Measurements from ENCODE around the gene JAG2. TPM values are rescaled to one million over a fixed set of nuclear protein-coding genes. Genes with fewer than 3 reads are reported as not detected.

Gene JAG2
- total and polyA plus RNA-seq, 4 donors, result 17.3 to 39.7 (median 23.6) TPM

DNA sequence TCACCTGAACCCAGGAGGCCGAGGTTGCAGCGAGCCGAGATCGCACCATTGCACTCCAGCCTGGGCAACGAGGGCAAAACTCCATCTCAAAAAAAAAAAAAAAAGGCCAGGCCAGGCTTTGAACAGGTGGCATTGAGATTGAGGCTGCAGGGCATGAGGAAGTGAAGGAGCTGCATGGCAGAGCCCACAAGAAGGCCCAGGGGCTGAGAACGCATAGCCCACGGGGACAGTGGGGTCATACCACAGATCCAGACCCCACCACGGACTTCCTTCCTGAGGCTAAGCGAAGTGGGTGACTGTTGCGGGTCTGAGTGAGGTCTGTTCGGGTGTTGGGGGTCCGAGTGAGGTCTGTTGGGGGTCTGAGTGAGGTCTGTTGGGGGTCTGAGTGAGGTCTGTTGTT lies 7.8 kb downstream of the JAG2 start:
- no peak overlapping the region for H3K4me3 ChIP-seq (ENCODE audit: low read depth, low read length)
- H3K36me3 ChIP-seq (ENCODE audit: control insufficient read depth, insufficient read depth, low read length), result peaks cover 75% of the 10 kb centered on the region
- no peak for DNase-seq (ENCODE audit: low read depth in 4 of 6, low spot score in 6 of 6)
- peaks cover 21% of the 10 kb centered on the region for H3K4me1 ChIP-seq (ENCODE audit: control insufficient read depth, insufficient read depth, low read length)
- WGBS (ENCODE audit: insufficient coverage), result 82% methylated on average over 10 of the region's 12 CpGs
- no peaks in the 10 kb centered on the region for H3K9me3 ChIP-seq (ENCODE audit: control insufficient read depth, insufficient read depth, low read length)
- H3K27me3 ChIP-seq (ENCODE audit: control insufficient read depth, insufficient read depth, low read length), result no peaks in the 10 kb centered on the region
- no peak overlapping the region for H3K27ac ChIP-seq (ENCODE audit: low read depth, low read length)

DNA sequence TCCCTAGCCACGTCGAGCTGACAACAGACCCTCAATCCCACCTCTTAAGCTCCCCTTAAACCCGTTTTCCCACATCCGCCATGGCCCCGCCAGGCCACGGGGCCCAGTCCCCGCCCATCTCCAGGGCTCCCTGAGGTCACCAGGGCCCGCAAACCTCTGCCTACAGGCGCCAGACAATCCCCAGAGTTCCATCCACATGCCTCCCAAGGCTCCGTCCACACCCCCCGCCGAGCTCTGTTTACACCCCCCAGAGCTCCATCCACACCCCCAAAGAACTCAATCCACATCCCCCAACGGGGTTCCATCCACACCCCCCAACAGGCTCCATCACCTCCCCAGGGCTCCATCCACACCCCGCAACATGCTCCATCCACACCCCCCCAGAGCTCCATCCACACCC lies 9.2 kb downstream of the JAG2 start:
- 71% methylated on average over 10 of the region's 14 CpGs for WGBS (ENCODE audit: insufficient coverage)
- peaks cover 75% of the 10 kb centered on the region for H3K36me3 ChIP-seq (ENCODE audit: control insufficient read depth, insufficient read depth, low read length)
- no peak overlapping the region for H3K4me3 ChIP-seq (ENCODE audit: low read depth, low read length)
- H3K27ac ChIP-seq (ENCODE audit: low read depth, low read length), result no peak overlapping the region
- peaks cover 11% of the 10 kb centered on the region for H3K4me1 ChIP-seq (ENCODE audit: control insufficient read depth, insufficient read depth, low read length)
- no peaks in the 10 kb centered on the region for H3K27me3 ChIP-seq (ENCODE audit: control insufficient read depth, insufficient read depth, low read length)
- no peak for DNase-seq (ENCODE audit: low read depth in 4 of 6, low spot score in 6 of 6)
- no peaks in the 10 kb centered on the region for H3K9me3 ChIP-seq (ENCODE audit: control insufficient read depth, insufficient read depth, low read length)

GRCh38 chr14:105158794-105159193 lies 9.8 kb downstream of the JAG2 start:
- WGBS (ENCODE audit: insufficient coverage), result 76% methylated on average over 11 of the region's 12 CpGs
- peaks cover 10% of the 10 kb centered on the region for H3K4me1 ChIP-seq (ENCODE audit: control insufficient read depth, insufficient read depth, low read length)

GRCh38 chr14:105157872-105158271 lies 10.7 kb downstream of the JAG2 start:
- Histone ChIP-seq H3K4me1 (ENCODE audit: control insufficient read depth, insufficient read depth, low read length) (peaks cover 4% of the 10 kb centered on the region), H3K36me3 (ENCODE audit: control insufficient read depth, insufficient read depth, low read length) (peaks cover 76% of the 10 kb centered on the region)
- 86% methylated on average over 15 of the region's 15 CpGs for WGBS (ENCODE audit: insufficient coverage)

More at GRCh38 chr14:105158794-105159193, 9.8 kb downstream of the JAG2 start:
- no peaks in the 10 kb centered on the region for H3K27me3 ChIP-seq (ENCODE audit: control insufficient read depth, insufficient read depth, low read length)
- no peaks in the 10 kb centered on the region for H3K9me3 ChIP-seq (ENCODE audit: control insufficient read depth, insufficient read depth, low read length)
- no peak overlapping the region for H3K27ac ChIP-seq (ENCODE audit: low read depth, low read length)
- no peak for DNase-seq (ENCODE audit: low read depth in 4 of 6, low spot score in 6 of 6)
- H3K36me3 ChIP-seq (ENCODE audit: control insufficient read depth, insufficient read depth, low read length), result peaks cover 75% of the 10 kb centered on the region
- H3K4me3 ChIP-seq (ENCODE audit: low read depth, low read length), result no peak overlapping the region

DNA sequence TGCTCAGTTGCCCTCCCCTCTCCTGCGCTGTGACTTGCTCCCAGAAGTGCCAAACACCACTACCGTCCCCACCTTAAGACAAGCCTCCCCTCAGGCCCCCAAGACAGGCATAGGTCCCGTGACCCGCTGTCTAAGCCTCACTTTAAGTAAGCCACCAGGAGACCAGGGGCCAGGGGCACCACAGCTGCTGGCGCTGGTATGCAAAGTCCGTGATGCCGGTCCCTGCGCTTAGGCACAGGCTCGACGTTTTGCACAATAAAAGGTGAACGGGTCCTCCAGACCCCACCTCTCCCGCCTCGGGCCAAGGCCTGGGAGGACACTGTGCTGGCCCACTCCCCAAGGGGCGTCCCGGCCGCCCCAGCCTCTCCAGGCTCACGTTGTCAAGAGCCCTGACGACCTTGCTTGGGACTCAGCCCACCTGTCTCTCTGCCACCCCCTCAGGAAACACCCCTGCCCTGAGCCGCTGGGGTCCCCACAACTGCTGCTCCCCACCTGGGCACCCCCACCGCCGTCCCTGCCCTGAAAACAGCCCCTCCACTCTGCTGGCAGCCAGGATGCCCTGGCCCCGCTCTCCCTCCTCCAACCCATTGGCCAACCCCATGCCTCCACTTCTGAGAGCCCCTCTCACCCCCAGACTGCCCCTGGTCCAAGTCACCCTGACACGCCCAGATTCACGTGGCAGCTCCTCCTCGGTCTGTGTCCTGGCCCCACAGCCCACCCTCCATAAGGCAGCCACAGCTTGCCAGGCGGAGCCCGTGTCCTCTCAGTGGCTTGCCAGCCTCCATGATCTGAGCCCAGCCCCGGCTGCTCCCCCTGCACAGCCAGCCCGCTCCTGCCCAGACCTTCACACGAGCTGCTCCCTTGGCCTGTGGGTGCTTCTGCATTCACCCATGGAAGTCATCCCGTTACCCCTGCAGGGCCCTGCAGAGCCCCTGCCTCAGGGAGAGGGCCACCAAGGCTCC lies 11.9 kb downstream of the JAG2 start:
- Histone ChIP-seq H3K4me3 (ENCODE audit: low read depth, low read length) (no peak overlapping the region), H3K9me3 (ENCODE audit: control insufficient read depth, insufficient read depth, low read length) (no peaks in the 10 kb centered on the region), H3K36me3 (ENCODE audit: control insufficient read depth, insufficient read depth, low read length) (peaks cover 78% of the 10 kb centered on the region), H3K27me3 (ENCODE audit: control insufficient read depth, insufficient read depth, low read length) (no peaks in the 10 kb centered on the region), H3K4me1 (ENCODE audit: control insufficient read depth, insufficient read depth, low read length) (no peaks in the 10 kb centered on the region), H3K27ac (ENCODE audit: low read depth, low read length) (no peak overlapping the region)
- DNase-seq (ENCODE audit: low read depth in 4 of 6, low spot score in 6 of 6), result no peak
- WGBS (ENCODE audit: insufficient coverage), result 69% methylated on average over 31 of the region's 31 CpGs

More at GRCh38 chr14:105157872-105158271, 10.7 kb downstream of the JAG2 start:
- H3K27me3 ChIP-seq (ENCODE audit: control insufficient read depth, insufficient read depth, low read length), result no peaks in the 10 kb centered on the region
- no peak overlapping the region for H3K27ac ChIP-seq (ENCODE audit: low read depth, low read length)
- H3K9me3 ChIP-seq (ENCODE audit: control insufficient read depth, insufficient read depth, low read length), result no peaks in the 10 kb centered on the region
- no peak for DNase-seq (ENCODE audit: low read depth in 4 of 6, low spot score in 6 of 6)
- no peak overlapping the region for H3K4me3 ChIP-seq (ENCODE audit: low read depth, low read length)

DNA sequence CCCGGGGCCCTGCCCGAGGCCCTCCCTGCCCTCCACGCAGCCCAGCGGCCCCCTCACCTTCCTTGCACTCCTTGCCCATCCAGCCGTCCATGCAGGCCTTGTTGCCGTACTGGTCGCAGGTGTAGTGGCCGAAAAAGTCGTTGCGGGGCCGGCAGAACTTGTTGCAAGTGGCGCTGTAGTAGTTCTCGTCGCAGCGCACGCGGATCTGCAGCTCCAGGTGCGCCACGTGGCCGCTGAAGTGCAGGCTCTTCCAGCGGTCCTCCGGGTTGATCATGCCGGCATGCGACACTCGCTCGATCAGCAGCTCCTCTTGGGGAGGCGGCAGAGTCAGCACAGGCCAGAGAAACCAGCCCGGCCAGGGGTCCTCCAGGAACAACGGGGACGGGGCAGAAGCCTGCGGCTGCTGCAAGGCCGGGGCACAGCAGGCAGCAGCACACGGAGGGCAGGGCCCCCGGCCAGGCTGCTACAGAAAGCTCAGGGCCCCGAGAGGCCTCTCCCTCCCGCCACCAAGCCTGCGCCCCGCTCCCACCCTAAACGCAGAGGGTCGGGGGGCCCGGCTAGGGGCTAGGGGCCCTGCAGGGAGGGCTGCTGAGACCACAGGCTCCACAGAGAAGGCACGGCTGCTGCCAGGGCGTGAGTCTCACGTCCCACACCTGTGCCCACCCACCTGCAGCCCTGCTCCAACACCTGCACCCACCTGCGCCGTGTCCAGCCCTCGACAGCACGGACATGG lies 12.7 kb downstream of the JAG2 start:
- Histone ChIP-seq H3K9me3 (ENCODE audit: control insufficient read depth, insufficient read depth, low read length) (no peaks in the 10 kb centered on the region), H3K27me3 (ENCODE audit: control insufficient read depth, insufficient read depth, low read length) (no peaks in the 10 kb centered on the region), H3K27ac (ENCODE audit: low read depth, low read length) (no peak overlapping the region), H3K4me1 (ENCODE audit: control insufficient read depth, insufficient read depth, low read length) (no peaks in the 10 kb centered on the region), H3K36me3 (ENCODE audit: control insufficient read depth, insufficient read depth, low read length) (peaks cover 82% of the 10 kb centered on the region), H3K4me3 (ENCODE audit: low read depth, low read length) (no peak overlapping the region)
- no peak for DNase-seq (ENCODE audit: low read depth in 4 of 6, low spot score in 6 of 6)
- 61% methylated on average over 48 of the region's 48 CpGs for WGBS (ENCODE audit: insufficient coverage)

DNA sequence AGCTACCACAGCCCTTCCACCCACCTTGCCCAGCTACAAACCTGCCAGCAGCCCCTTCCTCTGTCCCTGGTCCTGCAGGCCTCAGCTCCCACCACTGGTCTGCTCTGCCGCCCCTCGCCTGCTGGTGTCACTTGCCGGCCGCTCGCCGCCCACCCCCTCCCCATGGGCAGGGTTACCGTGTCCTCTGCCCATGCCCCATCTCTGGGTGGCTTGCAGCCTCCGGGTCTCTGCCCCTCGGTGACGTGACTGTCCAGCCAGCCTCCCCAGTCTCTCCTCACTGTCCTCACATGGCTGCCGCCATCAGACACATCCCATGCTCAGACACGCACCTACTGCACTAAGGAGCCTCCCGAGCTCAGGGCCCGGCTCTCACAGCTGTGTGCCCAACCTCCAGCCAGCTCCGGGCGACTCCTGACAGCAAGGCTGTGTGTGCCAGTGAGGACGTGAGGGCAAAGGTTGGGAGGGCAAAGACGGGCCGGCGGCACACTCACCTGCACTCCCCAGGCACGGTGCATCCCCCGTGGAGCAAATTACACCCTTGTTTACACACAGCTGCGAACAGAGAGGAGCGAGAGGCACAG lies 13.4 kb downstream of the JAG2 start:
- Histone ChIP-seq H3K4me1 (ENCODE audit: control insufficient read depth, insufficient read depth, low read length) (no peaks in the 10 kb centered on the region), H3K9me3 (ENCODE audit: control insufficient read depth, insufficient read depth, low read length) (no peaks in the 10 kb centered on the region), H3K27me3 (ENCODE audit: control insufficient read depth, insufficient read depth, low read length) (no peaks in the 10 kb centered on the region), H3K36me3 (ENCODE audit: control insufficient read depth, insufficient read depth, low read length) (peaks cover 85% of the 10 kb centered on the region), H3K27ac (ENCODE audit: low read depth, low read length) (no peak overlapping the region), H3K4me3 (ENCODE audit: low read depth, low read length) (no peak overlapping the region)
- 62% methylated on average over 23 of the region's 24 CpGs for WGBS (ENCODE audit: insufficient coverage)
- no peak for DNase-seq (ENCODE audit: low read depth in 4 of 6, low spot score in 6 of 6)

DNA sequence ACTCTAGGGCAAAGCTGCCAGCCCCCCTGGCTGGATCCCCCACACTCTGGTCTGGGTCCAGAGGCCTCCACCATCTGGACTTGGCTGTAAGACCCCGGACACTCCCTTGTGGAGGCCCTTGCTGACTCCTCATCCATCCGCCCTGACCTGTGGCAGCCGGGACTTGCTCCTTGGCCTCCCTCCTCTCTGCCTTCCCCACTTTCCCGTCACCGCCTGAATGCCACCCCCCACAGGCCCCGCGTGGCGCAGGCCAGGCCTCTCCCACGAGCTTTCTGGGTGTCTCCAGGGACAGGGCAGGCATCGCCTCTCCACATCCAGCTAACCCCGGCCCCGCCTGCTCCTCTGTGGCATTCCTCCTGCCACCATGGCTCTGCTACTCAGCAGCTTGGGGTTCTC lies 14.1 kb downstream of the JAG2 start:
- peaks cover 88% of the 10 kb centered on the region for H3K36me3 ChIP-seq (ENCODE audit: control insufficient read depth, insufficient read depth, low read length)
- H3K4me1 ChIP-seq (ENCODE audit: control insufficient read depth, insufficient read depth, low read length), result no peaks in the 10 kb centered on the region
- no peaks in the 10 kb centered on the region for H3K27me3 ChIP-seq (ENCODE audit: control insufficient read depth, insufficient read depth, low read length)
- WGBS (ENCODE audit: insufficient coverage), result 75% methylated on average over 12 of the region's 12 CpGs
- H3K9me3 ChIP-seq (ENCODE audit: control insufficient read depth, insufficient read depth, low read length), result no peaks in the 10 kb centered on the region
- DNase-seq (ENCODE audit: low read depth in 4 of 6, low spot score in 6 of 6), result no peak
- H3K27ac ChIP-seq (ENCODE audit: low read depth, low read length), result no peak overlapping the region
- no peak overlapping the region for H3K4me3 ChIP-seq (ENCODE audit: low read depth, low read length)

DNA sequence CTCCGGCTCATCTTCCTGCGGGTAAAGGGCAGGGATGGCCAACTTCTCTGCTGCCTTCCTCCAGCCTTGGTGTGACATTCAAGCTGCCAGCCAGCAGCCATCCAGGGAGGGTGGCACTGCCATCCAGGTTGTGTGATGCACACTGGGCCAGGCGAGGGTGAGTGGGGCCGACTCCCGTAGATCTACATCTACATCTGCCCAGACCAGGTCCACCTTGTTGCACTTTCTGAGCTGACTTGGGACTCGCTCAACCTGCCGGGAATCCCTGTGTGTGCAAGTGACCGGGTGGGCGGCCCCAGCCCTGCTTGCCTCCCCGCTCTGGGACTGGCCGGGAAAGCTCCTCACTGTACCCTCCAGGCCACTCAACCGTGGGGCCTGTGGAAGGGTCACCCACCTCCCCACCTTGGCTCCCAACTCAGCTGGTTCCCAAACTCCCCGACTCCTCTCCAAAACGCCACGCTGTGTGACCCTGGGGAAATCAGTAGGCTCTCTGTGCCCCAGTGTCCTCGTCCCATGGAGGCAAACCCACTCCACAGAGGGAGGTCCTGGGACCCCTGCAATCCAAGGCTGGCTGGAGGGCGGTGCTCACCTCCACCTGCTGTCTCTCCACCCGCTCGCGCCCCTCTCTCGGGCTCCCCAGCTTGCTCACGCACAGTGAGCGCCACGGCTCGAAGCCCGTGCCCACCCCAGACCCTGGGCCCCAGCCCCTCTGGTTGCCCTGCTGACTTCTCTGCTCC lies 14.7 kb downstream of the JAG2 start:
- Histone ChIP-seq H3K36me3 (ENCODE audit: control insufficient read depth, insufficient read depth, low read length) (peaks cover 92% of the 10 kb centered on the region), H3K27me3 (ENCODE audit: control insufficient read depth, insufficient read depth, low read length) (no peaks in the 10 kb centered on the region), H3K9me3 (ENCODE audit: control insufficient read depth, insufficient read depth, low read length) (no peaks in the 10 kb centered on the region), H3K4me3 (ENCODE audit: low read depth, low read length) (no peak overlapping the region), H3K27ac (ENCODE audit: low read depth, low read length) (no peak overlapping the region), H3K4me1 (ENCODE audit: control insufficient read depth, insufficient read depth, low read length) (no peaks in the 10 kb centered on the region)
- DNase-seq (ENCODE audit: low read depth in 4 of 6, low spot score in 6 of 6), result no peak
- WGBS (ENCODE audit: insufficient coverage), result 91% methylated on average over 26 of the region's 26 CpGs

Data from spinal cord (tissue), 10 donors.